Fibroblast of lung (primary cell): ENCODE data around the gene MTG2. TPM values are rescaled to one million over a fixed set of nuclear protein-coding genes. Genes with fewer than 3 reads are reported as not detected.

ENCODE experiments used
- DNase-seq, 2 donors: peaks; one replicate each; pipeline versions ENCODE4 v3.0.0 to v3.0.0-alpha.2; 2010; ENCODE audit warnings: low read depth in 2 of 2
- H2AFZ ChIP-seq: 2 replicates; pipeline ENCODE4 v1.5.1; 2012; ENCODE audit warnings: low read length, control low read depth, inconsistent platforms
- H3K27ac ChIP-seq: 2 replicates; pipeline ENCODE4 v1.5.1; 2011; ENCODE audit warnings: low read length, control low read depth; ENCODE audit not compliant: insufficient read depth
- H3K27me3 ChIP-seq: 2 replicates; pipeline ENCODE4 v1.5.1; 2011; ENCODE audit warnings: mild to moderate bottlenecking, low read length; ENCODE audit not compliant: control insufficient read depth, insufficient read depth
- H3K36me3 ChIP-seq: 2 replicates; pipeline ENCODE4 v1.5.1; 2011; ENCODE audit warnings: low read length; ENCODE audit not compliant: control insufficient read depth, insufficient read depth
- H3K4me1 ChIP-seq: 2 replicates; pipeline ENCODE4 v1.5.1; 2011; ENCODE audit warnings: low read length; ENCODE audit not compliant: control insufficient read depth, insufficient read depth; ENCODE audit errors: extremely low read depth
- H3K4me2 ChIP-seq: 2 replicates; pipeline ENCODE4 v1.5.1; 2011; ENCODE audit warnings: low read length, control low read depth; ENCODE audit not compliant: insufficient read depth; ENCODE audit errors: extremely low read depth
- H3K4me3 ChIP-seq, 4 experiments: fragments of 200-600 bp in 1 of 4; sonication (generic) in 1 of 4; replicated peaks in 1 of 4; 2 replicates each; pipeline ENCODE4 v1.5.1; 2011 to 2016; ENCODE audit warnings: low read length in 4 of 4, low read depth in 3 of 4, mild to moderate bottlenecking in 3 of 4, control low read depth in 2 of 4, inconsistent platforms in 1 of 4, mixed read lengths in 1 of 4; ENCODE audit not compliant: insufficient read depth in 1 of 4; ENCODE audit errors: control extremely low read depth in 1 of 4
- H3K79me2 ChIP-seq: 2 replicates; pipeline ENCODE4 v1.5.1; 2012; ENCODE audit warnings: mild to moderate bottlenecking, low read length, inconsistent platforms; ENCODE audit not compliant: control insufficient read depth, insufficient read depth
- H3K9ac ChIP-seq: 2 replicates; pipeline ENCODE4 v1.5.1; 2011; ENCODE audit warnings: mild to moderate bottlenecking, low read length, control low read depth; ENCODE audit not compliant: insufficient read depth
- H3K9me3 ChIP-seq: 2 replicates; pipeline ENCODE4 v1.5.1; 2012; ENCODE audit warnings: low read depth, low read length; ENCODE audit not compliant: control insufficient read depth, insufficient read depth
- H4K20me1 ChIP-seq: 2 replicates; pipeline ENCODE4 v1.5.1; 2011; ENCODE audit warnings: low read length; ENCODE audit not compliant: control insufficient read depth, insufficient read depth; ENCODE audit errors: extremely low read depth
- EZH2 ChIP-seq: IDR thresholded peaks from 2 replicates; pipeline ENCODE4 v1.5.1; 2012; ENCODE audit warnings: low read length, control low read depth, mild to moderate bottlenecking; ENCODE audit errors: missing control alignments
- polyA plus RNA-seq, 2 donors: library from polyadenylated mRNA; depleted of rRNA in 1 of 2; stranded (reverse) in 1 of 2; unstranded in 1 of 2; fragments of >200 nt; gene quantifications; 2 replicates each; pipeline ENCODE4 v1.2.1, GENCODE V29; 2011 to 2012; ENCODE audit warnings: missing spikeins in 1 of 2
- total RNA-seq: library from RNA; depleted of rRNA; stranded (reverse); fragments of >200 nt; gene quantifications from 2 replicates; pipeline ENCODE4 v1.2.1, GENCODE V29; 2014
- TF ChIP-seq, protein P1 (sequence below), 2 donors: IDR thresholded peaks in 1 of 2; conservative IDR thresholded peaks in 1 of 2; 1 replicate in 1 of 2; 2 replicates in 1 of 2; pipeline ENCODE4 v1.5.1; 2011 to 2012; ENCODE audit warnings: low read length in 2 of 2, control low read depth in 1 of 2, inconsistent platforms in 1 of 2, low read depth in 1 of 2, mild to moderate bottlenecking in 1 of 2

The MTG2 gene
- total and polyA plus RNA-seq, 2 donors (not counting 1 experiment from before 2014, with no cell fraction given): 16.5 to 17.5 TPM

DNA sequence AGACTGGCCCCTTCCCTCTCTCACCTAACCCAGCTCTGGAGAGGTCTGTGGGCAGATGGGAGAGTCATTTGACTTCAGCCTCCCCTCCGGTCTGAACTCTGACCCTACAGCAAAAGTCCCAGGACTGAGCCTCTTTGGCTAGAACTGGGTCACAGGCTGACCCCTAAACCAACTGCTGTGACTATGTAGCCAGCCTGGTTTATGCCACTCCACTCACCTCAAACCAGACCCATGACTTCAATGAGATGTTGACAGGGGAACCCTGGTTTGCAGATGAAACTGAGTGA, 54.6 kb downstream of the MTG2 start:
- no peak for TF ChIP-seq EZH2
- TF ChIP-seq, protein P1, sequence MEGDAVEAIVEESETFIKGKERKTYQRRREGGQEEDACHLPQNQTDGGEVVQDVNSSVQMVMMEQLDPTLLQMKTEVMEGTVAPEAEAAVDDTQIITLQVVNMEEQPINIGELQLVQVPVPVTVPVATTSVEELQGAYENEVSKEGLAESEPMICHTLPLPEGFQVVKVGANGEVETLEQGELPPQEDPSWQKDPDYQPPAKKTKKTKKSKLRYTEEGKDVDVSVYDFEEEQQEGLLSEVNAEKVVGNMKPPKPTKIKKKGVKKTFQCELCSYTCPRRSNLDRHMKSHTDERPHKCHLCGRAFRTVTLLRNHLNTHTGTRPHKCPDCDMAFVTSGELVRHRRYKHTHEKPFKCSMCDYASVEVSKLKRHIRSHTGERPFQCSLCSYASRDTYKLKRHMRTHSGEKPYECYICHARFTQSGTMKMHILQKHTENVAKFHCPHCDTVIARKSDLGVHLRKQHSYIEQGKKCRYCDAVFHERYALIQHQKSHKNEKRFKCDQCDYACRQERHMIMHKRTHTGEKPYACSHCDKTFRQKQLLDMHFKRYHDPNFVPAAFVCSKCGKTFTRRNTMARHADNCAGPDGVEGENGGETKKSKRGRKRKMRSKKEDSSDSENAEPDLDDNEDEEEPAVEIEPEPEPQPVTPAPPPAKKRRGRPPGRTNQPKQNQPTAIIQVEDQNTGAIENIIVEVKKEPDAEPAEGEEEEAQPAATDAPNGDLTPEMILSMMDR (conservative IDR thresholded peaks at IDR 0.05 in 1 of 2, IDR thresholded peaks at IDR 0.05 in 1 of 2; ENCODE audit: low read depth in 1 of 2, low read length in 2 of 2): no peak
- Histone ChIP-seq H2AFZ (no peak overlapping the region), H3K79me2 (peaks cover 10% of the 10 kb centered on the region), H4K20me1 (no peaks in the 10 kb centered on the region), H3K9ac (no peak overlapping the region), H3K9me3 (no peaks in the 10 kb centered on the region), H3K4me3 (peak overlapping the region in 2 of 4 experiments; percentile 54 to 59), H3K27me3 (peaks cover 4% of the 10 kb centered on the region), H3K27ac (no peak overlapping the region), H3K4me1 (no peaks in the 10 kb centered on the region), H3K36me3 (no peaks in the 10 kb centered on the region), H3K4me2 (peak overlapping the region; percentile 95)
- DNase-seq: no peak

DNA sequence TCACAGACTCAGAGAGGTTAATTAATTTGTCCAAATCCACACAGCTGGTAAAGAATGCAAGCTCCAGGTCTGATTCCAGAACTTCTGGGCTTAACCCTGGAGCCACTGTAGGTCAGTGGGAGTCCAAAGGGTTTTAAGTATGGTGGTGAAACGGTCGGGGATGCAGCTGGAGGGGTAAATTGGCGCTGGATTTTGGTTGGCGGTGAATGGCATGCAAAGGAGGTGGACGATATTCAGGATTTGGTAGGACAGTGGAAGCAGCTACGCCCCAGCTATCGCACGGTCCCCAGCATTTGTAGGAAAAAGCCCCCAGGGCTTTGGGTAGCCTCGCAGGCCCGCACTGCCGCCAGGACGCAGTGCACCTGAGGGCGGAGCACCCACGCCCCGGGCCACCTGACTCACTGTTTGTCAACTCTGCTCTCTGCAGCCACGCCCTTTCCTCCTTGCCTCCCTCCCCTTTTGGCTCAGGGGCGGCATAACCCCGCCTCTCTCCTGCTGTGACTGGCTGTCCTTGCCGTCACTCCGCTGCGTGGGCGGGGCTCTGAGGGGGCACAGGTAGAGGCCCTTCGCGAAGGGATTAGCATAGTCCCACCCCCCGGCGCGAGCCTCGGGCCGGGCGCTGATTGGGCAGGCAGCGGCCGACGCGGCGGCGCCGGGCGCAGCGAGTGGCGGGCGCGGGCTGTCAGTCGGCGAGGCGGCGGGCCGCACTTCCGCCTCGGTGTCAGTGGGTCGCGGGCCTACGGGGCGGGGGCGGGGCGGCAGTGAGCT, 55.2 kb downstream of the MTG2 start, which contains the start of gene OSBPL2:
Gene OSBPL2 (plus strand): TSS at position 721 of the 768 bp plus-strand sequence. CDS start 17,664 bp downstream, outside the sequence.
- Histone ChIP-seq H3K27me3 (peaks cover 4% of the 10 kb centered on the region), H3K4me3 (peak within 1 kb of the TSS; percentile 73 to 79 (median 77)), H4K20me1 (no peaks in the 10 kb centered on the region), H3K79me2 (peaks cover 11% of the 10 kb centered on the region), H3K9ac (peak within 1 kb of the TSS; percentile 75), H3K4me2 (peak within 1 kb of the TSS; percentile 95), H3K27ac (no peak within 1 kb of the TSS), H3K9me3 (no peaks in the 10 kb centered on the region), H2AFZ (peak within 1 kb of the TSS; percentile 76), H3K4me1 (no peaks in the 10 kb centered on the region), H3K36me3 (no peaks in the 10 kb centered on the region)
- peak; percentile 95 for DNase-seq
- no peak for TF ChIP-seq EZH2
- TF ChIP-seq, protein P1 (conservative IDR thresholded peaks at IDR 0.05 in 1 of 2, IDR thresholded peaks at IDR 0.05 in 1 of 2; ENCODE audit: low read depth in 1 of 2, low read length in 2 of 2): no peak

DNA sequence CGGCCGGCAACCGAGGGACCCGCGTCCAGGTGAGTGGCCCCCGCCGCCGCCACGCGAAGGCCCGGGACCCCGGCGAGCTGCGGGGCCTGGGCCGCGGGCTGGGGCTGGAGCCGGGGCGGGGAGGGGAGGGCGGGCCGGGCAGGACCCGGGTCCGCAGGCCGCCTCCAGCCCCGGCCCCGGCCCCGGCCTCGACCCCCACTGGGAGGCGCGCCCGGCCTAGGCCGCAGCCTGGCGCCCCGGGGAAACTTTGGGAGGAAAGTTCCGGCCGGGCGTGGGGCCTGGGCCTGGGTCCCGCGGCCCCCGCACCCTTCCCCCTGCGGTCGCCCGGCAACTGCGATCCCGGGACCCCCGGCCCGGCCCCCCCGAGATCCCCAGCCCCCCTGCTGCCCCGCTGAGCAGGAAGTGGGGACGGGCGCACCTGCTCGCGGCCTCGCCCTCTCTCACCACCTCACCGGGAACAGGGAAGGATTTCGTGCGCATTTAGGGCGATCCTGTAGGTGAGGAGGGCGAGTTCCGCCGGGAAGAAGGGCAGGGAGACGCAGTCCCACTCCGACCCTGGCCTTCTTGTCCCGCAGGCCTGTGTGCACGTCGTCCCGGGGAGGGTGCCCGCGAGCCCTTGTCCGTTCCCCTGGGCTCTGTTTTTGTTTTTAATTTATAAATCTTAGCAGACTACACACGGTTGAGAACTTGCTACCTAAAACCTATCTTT, 55.9 kb downstream of the MTG2 start:
- peak overlapping the region; percentile 68 for H2AFZ ChIP-seq
- H3K4me1 ChIP-seq: no peaks in the 10 kb centered on the region
- DNase-seq: peak in 1 of 2 donors; percentile 6
- H3K36me3 ChIP-seq: peaks cover 2% of the 10 kb centered on the region
- H3K9ac ChIP-seq: peak overlapping the region; percentile 75
- H3K27me3 ChIP-seq: peaks cover 4% of the 10 kb centered on the region
- TF ChIP-seq, protein P1 (conservative IDR thresholded peaks at IDR 0.05 in 1 of 2, IDR thresholded peaks at IDR 0.05 in 1 of 2; ENCODE audit: low read depth in 1 of 2, low read length in 2 of 2): no peak
- TF ChIP-seq EZH2: no peak
- H3K9me3 ChIP-seq: no peaks in the 10 kb centered on the region
- H3K79me2 ChIP-seq: peaks cover 13% of the 10 kb centered on the region
- H3K4me3 ChIP-seq: peak overlapping the region; percentile 73 to 79 (median 77)
- no peaks in the 10 kb centered on the region for H4K20me1 ChIP-seq
- H3K4me2 ChIP-seq: peak overlapping the region; percentile 92
- no peak overlapping the region for H3K27ac ChIP-seq
